ENCODE results near the gene SCAMP5.

- TF ChIP-seq CTCF (IDR thresholded peaks at IDR 0.05), result no peak
- no peak for TF ChIP-seq EP300 (IDR thresholded peaks at IDR 0.05)
- no peak for TF ChIP-seq POLR2A (IDR thresholded peaks at IDR 0.05; ENCODE audit: low read depth)
Measured at GRCh38 chr15:75063338-75063737, 68.0 kb downstream of the SCAMP5 start.

Data from esophagus muscularis mucosa (tissue), 4 donors.